DOHH2 (cell line): ENCODE measurements around the gene GPSM1.

Experiments
- CTCF ChIP-seq: fragments of 200-600 bp; sonication (generic); IDR thresholded peaks from one replicate; pipeline ENCODE4 v1.5.1; 2014; ENCODE audit warnings: antibody characterized with exemption, mild to moderate bottlenecking, low read depth, low read length; ENCODE audit not compliant: poor library complexity, severe bottlenecking
- EZH2phosphoT487 ChIP-seq: fragments of 200-600 bp; sonication (generic); IDR thresholded peaks from 2 replicates; pipeline ENCODE4 v1.6.1; 2017; ENCODE audit warnings: borderline replicate concordance, mild to moderate bottlenecking, antibody characterized with exemption, low read length, moderate library complexity, mixed read lengths

- TF ChIP-seq CTCF (no peak), EZH2phosphoT487 (no peak)
These were observed 27.3 kb upstream of the GPSM1 start for GRCh38 chr9:136300016-136300545.
